ENCODE data around the gene SLC35E4.

DNA sequence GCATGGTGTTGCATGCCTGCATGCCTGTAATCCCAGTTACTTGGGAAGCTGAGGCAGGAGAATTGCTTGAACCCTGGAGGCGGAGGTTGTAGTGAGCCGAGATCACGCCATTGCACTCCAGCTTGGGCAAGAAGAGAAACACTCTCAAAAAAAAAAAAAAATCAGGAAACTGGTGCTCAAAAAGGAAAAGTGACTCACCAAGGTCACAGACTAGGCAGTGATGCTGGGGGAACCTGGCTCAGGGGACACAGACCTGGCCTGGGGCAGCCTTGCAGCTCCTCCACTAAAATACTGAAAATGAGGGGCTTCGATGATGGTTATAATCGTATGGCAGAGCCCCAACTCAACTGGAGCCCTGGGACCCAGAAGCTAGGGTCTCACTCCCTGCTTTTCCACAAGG is 8.1 kb upstream of the SLC35E4 start:
- no peak for TF ChIP-seq TAF7 (tag; IDR thresholded peaks at IDR 0.05)
- TF ChIP-seq FOXJ3 (CRISPR knock-in tag; IDR thresholded peaks at IDR 0.05) = no peak
- TF ChIP-seq, protein P1, sequence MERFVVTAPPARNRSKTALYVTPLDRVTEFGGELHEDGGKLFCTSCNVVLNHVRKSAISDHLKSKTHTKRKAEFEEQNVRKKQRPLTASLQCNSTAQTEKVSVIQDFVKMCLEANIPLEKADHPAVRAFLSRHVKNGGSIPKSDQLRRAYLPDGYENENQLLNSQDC (CRISPR knock-in tag; IDR thresholded peaks at IDR 0.05) = no peak
- TF ChIP-seq ZNF217 (CRISPR knock-in tag; IDR thresholded peaks at IDR 0.05) = no peak
- TF ChIP-seq, protein P2, sequence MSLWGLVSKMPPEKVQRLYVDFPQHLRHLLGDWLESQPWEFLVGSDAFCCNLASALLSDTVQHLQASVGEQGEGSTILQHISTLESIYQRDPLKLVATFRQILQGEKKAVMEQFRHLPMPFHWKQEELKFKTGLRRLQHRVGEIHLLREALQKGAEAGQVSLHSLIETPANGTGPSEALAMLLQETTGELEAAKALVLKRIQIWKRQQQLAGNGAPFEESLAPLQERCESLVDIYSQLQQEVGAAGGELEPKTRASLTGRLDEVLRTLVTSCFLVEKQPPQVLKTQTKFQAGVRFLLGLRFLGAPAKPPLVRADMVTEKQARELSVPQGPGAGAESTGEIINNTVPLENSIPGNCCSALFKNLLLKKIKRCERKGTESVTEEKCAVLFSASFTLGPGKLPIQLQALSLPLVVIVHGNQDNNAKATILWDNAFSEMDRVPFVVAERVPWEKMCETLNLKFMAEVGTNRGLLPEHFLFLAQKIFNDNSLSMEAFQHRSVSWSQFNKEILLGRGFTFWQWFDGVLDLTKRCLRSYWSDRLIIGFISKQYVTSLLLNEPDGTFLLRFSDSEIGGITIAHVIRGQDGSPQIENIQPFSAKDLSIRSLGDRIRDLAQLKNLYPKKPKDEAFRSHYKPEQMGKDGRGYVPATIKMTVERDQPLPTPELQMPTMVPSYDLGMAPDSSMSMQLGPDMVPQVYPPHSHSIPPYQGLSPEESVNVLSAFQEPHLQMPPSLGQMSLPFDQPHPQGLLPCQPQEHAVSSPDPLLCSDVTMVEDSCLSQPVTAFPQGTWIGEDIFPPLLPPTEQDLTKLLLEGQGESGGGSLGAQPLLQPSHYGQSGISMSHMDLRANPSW (CRISPR knock-in tag; IDR thresholded peaks at IDR 0.05) = no peak
- TF ChIP-seq, protein P3, sequence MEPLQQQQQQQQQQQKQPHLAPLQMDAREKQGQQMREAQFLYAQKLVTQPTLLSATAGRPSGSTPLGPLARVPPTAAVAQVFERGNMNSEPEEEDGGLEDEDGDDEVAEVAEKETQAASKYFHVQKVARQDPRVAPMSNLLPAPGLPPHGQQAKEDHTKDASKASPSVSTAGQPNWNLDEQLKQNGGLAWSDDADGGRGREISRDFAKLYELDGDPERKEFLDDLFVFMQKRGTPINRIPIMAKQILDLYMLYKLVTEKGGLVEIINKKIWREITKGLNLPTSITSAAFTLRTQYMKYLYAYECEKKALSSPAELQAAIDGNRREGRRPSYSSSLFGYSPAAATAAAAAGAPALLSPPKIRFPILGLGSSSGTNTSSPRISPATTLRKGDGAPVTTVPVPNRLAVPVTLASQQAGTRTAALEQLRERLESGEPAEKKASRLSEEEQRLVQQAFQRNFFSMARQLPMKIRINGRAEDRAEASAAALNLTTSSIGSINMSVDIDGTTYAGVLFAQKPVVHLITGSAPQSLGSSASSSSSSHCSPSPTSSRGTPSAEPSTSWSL (CRISPR knock-in tag; IDR thresholded peaks at IDR 0.05; ENCODE audit: borderline replicate concordance) = no peak
- no peak for TF ChIP-seq NFYB (IDR thresholded peaks at IDR 0.05; ENCODE audit: extremely low read depth, insufficient read length)
- TF ChIP-seq, protein P4, sequence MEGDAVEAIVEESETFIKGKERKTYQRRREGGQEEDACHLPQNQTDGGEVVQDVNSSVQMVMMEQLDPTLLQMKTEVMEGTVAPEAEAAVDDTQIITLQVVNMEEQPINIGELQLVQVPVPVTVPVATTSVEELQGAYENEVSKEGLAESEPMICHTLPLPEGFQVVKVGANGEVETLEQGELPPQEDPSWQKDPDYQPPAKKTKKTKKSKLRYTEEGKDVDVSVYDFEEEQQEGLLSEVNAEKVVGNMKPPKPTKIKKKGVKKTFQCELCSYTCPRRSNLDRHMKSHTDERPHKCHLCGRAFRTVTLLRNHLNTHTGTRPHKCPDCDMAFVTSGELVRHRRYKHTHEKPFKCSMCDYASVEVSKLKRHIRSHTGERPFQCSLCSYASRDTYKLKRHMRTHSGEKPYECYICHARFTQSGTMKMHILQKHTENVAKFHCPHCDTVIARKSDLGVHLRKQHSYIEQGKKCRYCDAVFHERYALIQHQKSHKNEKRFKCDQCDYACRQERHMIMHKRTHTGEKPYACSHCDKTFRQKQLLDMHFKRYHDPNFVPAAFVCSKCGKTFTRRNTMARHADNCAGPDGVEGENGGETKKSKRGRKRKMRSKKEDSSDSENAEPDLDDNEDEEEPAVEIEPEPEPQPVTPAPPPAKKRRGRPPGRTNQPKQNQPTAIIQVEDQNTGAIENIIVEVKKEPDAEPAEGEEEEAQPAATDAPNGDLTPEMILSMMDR (IDR thresholded peaks at IDR 0.05 in 2 of 3, conservative IDR thresholded peaks at IDR 0.05 in 1 of 3; ENCODE audit: insufficient read depth in 2 of 3, low read depth in 1 of 3, low read length in 3 of 3) = no peak
- TF ChIP-seq, protein P5, sequence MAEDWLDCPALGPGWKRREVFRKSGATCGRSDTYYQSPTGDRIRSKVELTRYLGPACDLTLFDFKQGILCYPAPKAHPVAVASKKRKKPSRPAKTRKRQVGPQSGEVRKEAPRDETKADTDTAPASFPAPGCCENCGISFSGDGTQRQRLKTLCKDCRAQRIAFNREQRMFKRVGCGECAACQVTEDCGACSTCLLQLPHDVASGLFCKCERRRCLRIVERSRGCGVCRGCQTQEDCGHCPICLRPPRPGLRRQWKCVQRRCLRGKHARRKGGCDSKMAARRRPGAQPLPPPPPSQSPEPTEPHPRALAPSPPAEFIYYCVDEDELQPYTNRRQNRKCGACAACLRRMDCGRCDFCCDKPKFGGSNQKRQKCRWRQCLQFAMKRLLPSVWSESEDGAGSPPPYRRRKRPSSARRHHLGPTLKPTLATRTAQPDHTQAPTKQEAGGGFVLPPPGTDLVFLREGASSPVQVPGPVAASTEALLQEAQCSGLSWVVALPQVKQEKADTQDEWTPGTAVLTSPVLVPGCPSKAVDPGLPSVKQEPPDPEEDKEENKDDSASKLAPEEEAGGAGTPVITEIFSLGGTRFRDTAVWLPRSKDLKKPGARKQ (CRISPR knock-in tag; IDR thresholded peaks at IDR 0.05) = no peak
- TF ChIP-seq ZNF274 (IDR thresholded peaks at IDR 0.05; ENCODE audit: borderline replicate concordance, low read depth, low read length) = no peak
- TF ChIP-seq PHF8 (IDR thresholded peaks at IDR 0.05; ENCODE audit: borderline replicate concordance, low read length) = no peak
- TF ChIP-seq POLR2A (conservative IDR thresholded peaks at IDR 0.05) = no peak
- no peak for TF ChIP-seq ZNF165 (CRISPR knock-in tag; IDR thresholded peaks at IDR 0.05; ENCODE audit: borderline replicate concordance)
- TF ChIP-seq RHOXF2B (CRISPR knock-in tag; conservative IDR thresholded peaks at IDR 0.05) = no peak
